K562 (cell line): Measurements from ENCODE around the gene AMZ1. TPM values are rescaled to one million over a fixed set of nuclear protein-coding genes. Genes with fewer than 3 reads are reported as not detected.

Source experiments
- ATAC-seq: fragments of 200-7000 bp; cut with Tn5 transposase; 3 replicates; pipeline ENCODE4 v1.9.1; 2020; ENCODE audit warnings: moderate library complexity
- BruUV-seq: library from RNA; stranded (reverse); fragments of 400-500 nt; replicated peaks from 2 replicates; lab custom pipeline; 2021; lab: Mats Ljungman, UMichigan
- CTCF ChIA-PET: fragments of 300-600 bp; formaldehyde crosslinking; extraction: SDS; loops from one replicate; lab custom pipeline; 2021; ENCODE audit warnings: low intra/inter-chr PET ratio; lab: Yijun Ruan, JAX
- POLR2A ChIA-PET: fragments of 300-600, 350-650 bp; sonication (Branson Sonifier 250); formaldehyde crosslinking; extraction: SDS; loops from one replicate; lab custom pipeline; 2021; ENCODE audit warnings: antibody characterized with exemption, inconsistent platforms; lab: Yijun Ruan, JAX
- DNase-seq, 4 experiments: peaks; one replicate each; pipeline versions ENCODE4 v3.0.0 to v3.0.0-alpha.2; 2011 to 2018; ENCODE audit warnings: low spot score in 3 of 4, mixed read lengths in 3 of 4; ENCODE audit errors: extremely low read depth in 1 of 4
- FAIRE-seq: peaks from 2 replicates; lab custom pipeline; 2011; peaks lifted over from hg19 to GRCh38; lab: Jason Lieb, UNC
- H2AFZ ChIP-seq: 2 replicates; pipeline ENCODE4 v1.6.0; 2011; ENCODE audit warnings: low read depth, low read length, control low read depth, inconsistent platforms
- H3K27ac ChIP-seq: fragments of 200-600 bp; 3 replicates; pipeline ENCODE4 v1.8.0; 2011; ENCODE audit warnings: low read depth, mild to moderate bottlenecking, control low read depth, inconsistent platforms, low read length, moderate library complexity, mixed read lengths; ENCODE audit errors: extremely low read depth
- H3K27me3 ChIP-seq, 2 experiments: fragments of 300-600 bp in 1 of 2; 2 replicates in 1 of 2; 3 replicates in 1 of 2; pipeline versions ENCODE4 v1.6.0 to v1.8.0; 2011; ENCODE audit warnings: inconsistent platforms in 2 of 2, low read length in 2 of 2, mild to moderate bottlenecking in 1 of 2, mixed read lengths in 1 of 2, moderate library complexity in 1 of 2; ENCODE audit not compliant: control insufficient read depth in 2 of 2, insufficient read depth in 2 of 2
- H3K36me3 ChIP-seq: fragments of 300-600 bp; 3 replicates; pipeline ENCODE4 v1.8.0; 2011; ENCODE audit warnings: mild to moderate bottlenecking, low read length, inconsistent platforms; ENCODE audit not compliant: control insufficient read depth, insufficient read depth
- H3K4me1 ChIP-seq, 2 experiments: fragments of 200-600 bp in 1 of 2; replicated peaks in 1 of 2; 2 replicates in 1 of 2; 3 replicates in 1 of 2; pipeline versions ENCODE4 v1.5.1 to v1.8.0; 2011; ENCODE audit warnings: inconsistent platforms in 2 of 2, low read length in 2 of 2, mild to moderate bottlenecking in 1 of 2, mixed read lengths in 1 of 2, moderate library complexity in 1 of 2; ENCODE audit not compliant: control insufficient read depth in 2 of 2, insufficient read depth in 2 of 2
- H3K4me2 ChIP-seq: 2 replicates; pipeline ENCODE4 v1.6.1; 2011; ENCODE audit warnings: low read length, control low read depth, inconsistent platforms, mixed read lengths; ENCODE audit not compliant: insufficient read depth
- H3K4me3 ChIP-seq: fragments of 200-600 bp; sonication (generic), shearing (Covaris generic); 2 replicates; pipeline ENCODE4 v1.5.1; 2016; ENCODE audit warnings: control low read depth, inconsistent platforms
- H3K79me2 ChIP-seq: fragments of 200-600 bp; 3 replicates; pipeline ENCODE4 v1.8.0; 2011; ENCODE audit warnings: low read length, inconsistent platforms; ENCODE audit not compliant: control insufficient read depth, insufficient read depth
- H3K9ac ChIP-seq, 2 experiments: 2 replicates each; pipeline versions ENCODE4 v1.6.0 to v1.6.1; 2011; ENCODE audit warnings: low read depth in 2 of 2, low read length in 2 of 2, control low read depth in 1 of 2, inconsistent platforms in 1 of 2, mild to moderate bottlenecking in 1 of 2, mixed read lengths in 1 of 2; ENCODE audit not compliant: insufficient read depth in 1 of 2
- H3K9me1 ChIP-seq: one replicate; pipeline ENCODE4 v1.6.0; 2011; ENCODE audit warnings: inconsistent platforms, mild to moderate bottlenecking, low read length, moderate library complexity; ENCODE audit not compliant: control insufficient read depth, insufficient read depth
- H3K9me3 ChIP-seq: replicated peaks from 2 replicates; pipeline ENCODE4 v1.5.1; 2011; ENCODE audit warnings: low read depth, low read length, inconsistent platforms; ENCODE audit not compliant: control insufficient read depth, insufficient read depth
- H4K20me1 ChIP-seq: replicated peaks from 2 replicates; pipeline ENCODE4 v1.6.1; 2011; ENCODE audit warnings: low read length, inconsistent platforms, mixed read lengths; ENCODE audit not compliant: control insufficient read depth, insufficient read depth
- CBX5 ChIP-seq: IDR thresholded peaks from 2 replicates; pipeline ENCODE4 v1.6.1; 2014; ENCODE audit warnings: low read depth, borderline replicate concordance
- CEBPG ChIP-seq, 3 experiments: fragments of 200-800 bp in 1 of 3; sonication (Bioruptor generic) in 1 of 3; sonication (generic) in 1 of 3; formaldehyde crosslinking in 1 of 3; IDR thresholded peaks in 2 of 3; conservative IDR thresholded peaks in 1 of 3; 2 replicates each; pipeline versions ENCODE4 v1.6.1 to v1.8.0; 2016 to 2022; ENCODE audit warnings: missing compliant biosample characterization in 2 of 3, missing genetic modification characterization in 2 of 3, mild to moderate bottlenecking in 1 of 3, missing genetic modification reagents in 1 of 3
- CTBP1 ChIP-seq: fragments of 450-650 bp; IDR thresholded peaks from 2 replicates; pipeline ENCODE4 v1.6.1; 2016; ENCODE audit warnings: borderline replicate concordance
- FOXM1 ChIP-seq, 2 experiments: fragments of 450-650 bp in 1 of 2; sonication (generic) in 1 of 2; formaldehyde crosslinking in 1 of 2; IDR thresholded peaks; 2 replicates each; pipeline versions ENCODE4 v1.6.1 to v1.9.0; 2017 to 2022; ENCODE audit warnings: low read depth in 2 of 2, mild to moderate bottlenecking in 2 of 2, missing genetic modification reagents in 1 of 2, moderate library complexity in 1 of 2
- FOXO4 ChIP-seq: fragments of 450-650 bp; formaldehyde crosslinking; IDR thresholded peaks from 2 replicates; pipeline ENCODE4 v1.4.0; 2020; ENCODE audit warnings: mild to moderate bottlenecking, moderate library complexity
- KDM1A ChIP-seq, 2 experiments: fragments of 450-650 bp; IDR thresholded peaks; 2 replicates each; pipeline ENCODE4 v1.6.1; 2016; ENCODE audit warnings: mild to moderate bottlenecking in 2 of 2
- KLF6 ChIP-seq: fragments of 250-450 bp; sonication (Bioruptor Pico); IDR thresholded peaks from 2 replicates; pipeline ENCODE4 v1.4.0; 2020; ENCODE audit warnings: mild to moderate bottlenecking, moderate library complexity, borderline replicate concordance
- MYC ChIP-seq, 2 experiments: fragments of 250-450 bp in 1 of 2; sonication (Bioruptor Pico) in 1 of 2; IDR thresholded peaks; 2 replicates each; pipeline versions ENCODE4 v1.5.1 to v1.6.1; 2012 to 2021; ENCODE audit warnings: low read depth in 2 of 2, borderline replicate concordance in 1 of 2, improper control_type of control experiment in 1 of 2, low read length in 1 of 2, mild to moderate bottlenecking in 1 of 2, moderate library complexity in 1 of 2
- NRF1 ChIP-seq, 2 experiments: fragments of 450-650 bp; IDR thresholded peaks in 1 of 2; conservative IDR thresholded peaks in 1 of 2; 2 replicates each; pipeline ENCODE4 v1.6.1; 2014; ENCODE audit warnings: mild to moderate bottlenecking in 2 of 2
- RFX5 ChIP-seq: IDR thresholded peaks from 2 replicates; pipeline ENCODE4 v1.6.1; 2011; ENCODE audit warnings: low read depth, mild to moderate bottlenecking, improper control_type of control experiment, low read length
- SIN3A ChIP-seq, 2 experiments: fragments of 150-350 bp in 1 of 2; IDR thresholded peaks; 2 replicates each; pipeline ENCODE4 v1.6.1; 2011 to 2016; ENCODE audit warnings: borderline replicate concordance in 2 of 2, low read depth in 2 of 2, low read length in 2 of 2, mild to moderate bottlenecking in 2 of 2, moderate library complexity in 2 of 2; ENCODE audit not compliant: control insufficient read depth in 1 of 2
- SP1 ChIP-seq: sonication (generic); formaldehyde crosslinking; IDR thresholded peaks from 2 replicates; pipeline ENCODE4 v1.8.1; 2022; ENCODE audit warnings: mild to moderate bottlenecking, missing genetic modification reagents
- SPI1 ChIP-seq: IDR thresholded peaks from 2 replicates; pipeline ENCODE4 v1.6.1; 2011; ENCODE audit warnings: low read depth, low read length, control low read depth, borderline replicate concordance
- TARDBP ChIP-seq: fragments of 450-650 bp; IDR thresholded peaks from 2 replicates; pipeline ENCODE4 v1.6.1; 2016
- YY1 ChIP-seq, 3 experiments: IDR thresholded peaks; 2 replicates each; pipeline ENCODE4 v1.6.1; 2011; ENCODE audit warnings: low read length in 2 of 3, mild to moderate bottlenecking in 2 of 3, moderate library complexity in 2 of 3, borderline replicate concordance in 1 of 3, control low read depth in 1 of 3, low read depth in 1 of 3; ENCODE audit not compliant: insufficient read depth in 3 of 3, insufficient replicate concordance in 2 of 3, control insufficient read depth in 1 of 3, insufficient read length in 1 of 3; ENCODE audit errors: extremely low read depth in 1 of 3
- ZEB2 ChIP-seq: fragments of 450-650 bp; IDR thresholded peaks from 2 replicates; pipeline ENCODE4 v1.6.1; 2016
- ZNF511 ChIP-seq: sonication (generic); formaldehyde crosslinking; IDR thresholded peaks from 2 replicates; pipeline ENCODE4 v1.8.0; 2022; ENCODE audit warnings: mild to moderate bottlenecking, missing genetic modification reagents
- WGBS: fragments of 100-300 bp; shearing (Covaris generic); methylation state at CpG from one replicate; pipeline ENCODE4 v1.1.6; 2016; ENCODE audit warnings: low coverage, mixed read lengths; ENCODE audit not compliant: insufficient coverage; ENCODE audit errors: missing lambda C conversion rate; 5-methylcytosine and 5-hydroxymethylcytosine counted together
- in situ Hi-C: fragments of 300-500 bp; cut with MboI; formaldehyde crosslinking; loops from 4 replicates; pipeline ENCODE4 v1.15.0; 2018; ENCODE audit warnings: inconsistent platforms, mixed read lengths
- intact Hi-C: fragments of 100-400 bp; cut with micrococcal nuclease; formaldehyde crosslinking; loops from 2 replicates; pipeline ENCODE4 v1.14.2; 2022
- polyA plus RNA-seq, 8 experiments: library from polyadenylated mRNA; depleted of rRNA in 4 of 8; stranded (reverse) in 5 of 8; unstranded in 3 of 8; fragments of >200 nt; fragmentation: Nextera tagmentation in 2 of 8; fragmentation: Illumina TruSeq in 1 of 8; extraction: Ambion mirVana in 2 of 8; extraction: Trizol in 1 of 8; gene quantifications; 2 replicates each; pipeline versions ENCODE4 v1.2.1 to v1.2.3, GENCODE V29; 2011 to 2014; ENCODE audit warnings: inconsistent platforms in 1 of 8, missing spikeins in 1 of 8
- total RNA-seq, 7 experiments: library from RNA; depleted of rRNA in 6 of 7; stranded (reverse); fragments of >200 nt in 6 of 7; fragmentation: Illumina TruSeq in 2 of 7; extraction: Trizol in 2 of 7; gene quantifications; 2 replicates each; pipeline versions ENCODE4 v1.2.1 to v1.2.3, GENCODE V29; 2011 to 2021; ENCODE audit warnings: low replicate concordance in 1 of 7

AMZ1 gene
- total and polyA plus RNA-seq, 9 of the 15 experiments (the other 6 are each of a cell fraction or from before 2014, with no cell fraction given): not detected

- WGBS: 17% methylated on average over 26 of the region's 73 CpGs
- intact Hi-C loops (no loop called here), in situ Hi-C loops (no loop called here)
- Histone ChIP-seq H3K27me3 (no peaks in the 10 kb centered on the region), H4K20me1 (0 out of 2 replicates have a peak, but pooled peaks cover 5% of the 10 kb centered on the region), H3K9me1 (no peaks in the 10 kb centered on the region), H2AFZ (peak overlapping the region; percentile 67; the same call in 1 of the 2 replicates), H3K4me1 (peaks cover 6 to 73% of the 10 kb centered on the region in 2 experiments; a peak in 3 of 5 replicates), H3K9me3 (no peaks in the 10 kb centered on the region), H3K4me3 (peak overlapping the region; percentile 19), H3K79me2 (no peaks in the 10 kb centered on the region), H3K27ac (no peak overlapping the region), H3K9ac (peak overlapping the region; percentile 1 to 86; a peak in 3 of 4 replicates), H3K4me2 (peak overlapping the region; percentile 67), H3K36me3 (no peaks in the 10 kb centered on the region)
- ATAC-seq: peak; percentile 85
- CTCF ChIA-PET: no interaction called here
- POLR2A ChIA-PET: interaction anchor here (0.6 kb wide), 3 partner anchors 25 to 567 kb away, joined by 3 to 4 read pairs (median 3); no protein-coding TSS in a partner anchor
- DNase-seq: peak; percentile 70 to 97 (median 93)
- BruUV-seq: no TSS peak
- FAIRE-seq: no peak
- TF ChIP-seq CEBPG (CRISPR knock-in tag; IDR thresholded peaks at IDR 0.05) (peak; percentile 65; the same call in 1 of the 2 replicates), CEBPG (tag; conservative IDR thresholded peaks at IDR 0.05 in 1 of 2, IDR thresholded peaks at IDR 0.05 in 1 of 2) (no peak), NRF1 (conservative IDR thresholded peaks at IDR 0.05 in 1 of 2, IDR thresholded peaks at IDR 0.05 in 1 of 2) (peak; percentile 28 to 52; a peak in 2 of 4 replicates), FOXO4 (CRISPR knock-in tag) (no peak), SIN3A (IDR thresholded peaks at IDR 0.05; ENCODE audit: borderline replicate concordance in 2 of 2, control insufficient read depth in 1 of 2, low read depth in 2 of 2, low read length in 2 of 2) (peak in 1 of 2 experiments; percentile 36; a peak in 1 of 4 replicates), YY1 (IDR thresholded peaks at IDR 0.05; ENCODE audit: borderline replicate concordance in 1 of 3, control insufficient read depth in 1 of 3, extremely low read depth in 1 of 3, insufficient read depth in 3 of 3, insufficient read length in 1 of 3, insufficient replicate concordance in 2 of 3, low read depth in 1 of 3, low read length in 2 of 3) (peak in 1 of 3 experiments; percentile 3), CBX5 (no peak), SP1 (CRISPR knock-in tag) (peak; percentile 55), KLF6 (CRISPR knock-in tag) (no peak), KDM1A (IDR thresholded peaks at IDR 0.05) (no peak), ZNF511 (CRISPR knock-in tag) (no peak), SPI1 (no peak), TARDBP (no peak), FOXM1 (IDR thresholded peaks at IDR 0.05; ENCODE audit: low read depth) (no peak), FOXM1 (CRISPR knock-in tag; IDR thresholded peaks at IDR 0.05; ENCODE audit: low read depth) (0 out of 2 replicates have a peak, but pooled peaks have one; percentile 65), ZEB2 (peak; percentile 81), RFX5 (no peak), CTBP1 (0 out of 2 replicates have a peak, but pooled peaks have one; percentile 22), MYC (IDR thresholded peaks at IDR 0.05; ENCODE audit: low read depth, low read length) (peak; percentile 85), MYC (CRISPR knock-in tag; IDR thresholded peaks at IDR 0.05; ENCODE audit: borderline replicate concordance, low read depth) (no peak)
These were observed 41.1 kb upstream of the AMZ1 start for GRCh38 chr7:2646680-2647571.
